Activated naive CD4-positive, alpha-beta T cell (primary cell): ENCODE results near the gene RPL3.
"Not testable (repeated sequence)": the region's sequence is repeated elsewhere in the genome, so short reads cannot be mapped to it uniquely, and the experiment has no call there.

Experiments used
- DNase-seq, 4 experiments: peaks; one replicate each; lab custom pipeline; 2025; lab: John Stamatoyannopoulos, UW

RPL3 gene

DNA sequence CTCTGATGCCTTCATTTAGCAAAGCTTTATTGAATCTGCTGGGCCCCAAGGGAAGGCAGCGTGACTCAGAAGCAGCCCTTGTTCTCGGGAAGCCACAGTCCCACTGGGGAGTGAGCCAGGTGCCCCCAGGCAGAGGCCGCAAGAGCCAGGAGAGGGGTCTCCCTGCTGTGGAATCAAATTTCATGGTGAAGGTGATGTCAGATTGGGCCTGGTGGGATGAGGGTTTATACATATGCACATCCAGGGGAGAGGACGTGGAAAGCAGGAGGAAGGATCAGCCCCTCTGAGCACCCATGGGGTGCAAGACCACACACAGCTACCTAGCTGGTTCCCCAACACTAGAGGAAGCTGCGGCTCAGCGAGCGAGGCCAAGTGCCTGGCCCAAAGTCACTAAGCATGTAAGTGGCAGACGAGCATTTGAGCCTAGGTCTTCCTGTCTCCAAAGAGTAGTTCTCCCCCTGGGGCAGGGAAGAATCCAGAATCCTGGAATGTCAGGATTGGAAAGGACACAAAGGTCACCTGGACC is 32.3 kb upstream of the RPL3 start:
- DNase-seq, result no peak

GRCh38 chr22:39350757-39351688 is 31.6 kb upstream of the RPL3 start:
- no peak for DNase-seq

DNA sequence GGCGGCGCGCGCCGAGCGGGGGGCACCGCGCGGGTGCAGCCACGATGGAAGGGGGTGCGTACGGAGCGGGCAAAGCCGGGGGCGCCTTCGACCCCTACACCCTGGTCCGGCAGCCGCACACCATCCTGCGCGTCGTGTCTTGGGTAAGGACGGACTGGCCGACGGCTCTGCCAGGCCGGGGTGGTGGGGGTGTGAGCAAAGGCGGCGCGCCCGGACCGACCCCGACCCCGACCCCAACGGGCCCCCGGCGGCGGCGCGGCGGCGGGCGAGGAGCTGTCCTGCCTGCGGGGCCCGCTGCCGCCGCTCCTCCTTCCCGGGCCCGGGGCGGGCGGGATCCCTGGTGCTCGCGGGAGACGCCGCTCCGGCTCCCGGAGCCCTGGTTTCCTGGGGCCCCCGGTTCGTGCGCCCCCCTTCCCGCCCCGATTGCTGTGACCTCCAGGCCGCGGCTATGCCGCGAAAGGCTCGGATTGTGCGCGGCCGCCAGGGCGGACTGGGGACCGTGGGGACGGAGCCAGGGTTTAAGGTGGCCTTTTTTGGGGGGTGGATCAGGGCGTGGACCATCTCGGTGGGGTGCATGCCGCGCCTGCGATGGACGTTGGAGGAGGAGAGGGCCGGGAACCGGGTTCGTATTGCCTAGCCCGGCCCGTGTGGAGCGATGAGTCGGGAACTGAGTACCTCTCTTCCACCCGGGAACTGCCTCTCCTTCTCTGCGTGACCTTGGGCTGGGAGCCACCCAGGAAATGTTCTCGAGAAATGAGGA is 30.7 kb upstream of the RPL3 start, which contains the start of gene SYNGR1:
SYNGR1 (plus strand) TSS at position 25 of the 760 bp plus-strand sequence; CDS start at position 45, 20 bp downstream.
- no peak for DNase-seq

GRCh38 chr22:39349506-39349966 is 30.1 kb upstream of the RPL3 start:
- DNase-seq, result peak in 1 of 4 experiments; percentile 15

DNA sequence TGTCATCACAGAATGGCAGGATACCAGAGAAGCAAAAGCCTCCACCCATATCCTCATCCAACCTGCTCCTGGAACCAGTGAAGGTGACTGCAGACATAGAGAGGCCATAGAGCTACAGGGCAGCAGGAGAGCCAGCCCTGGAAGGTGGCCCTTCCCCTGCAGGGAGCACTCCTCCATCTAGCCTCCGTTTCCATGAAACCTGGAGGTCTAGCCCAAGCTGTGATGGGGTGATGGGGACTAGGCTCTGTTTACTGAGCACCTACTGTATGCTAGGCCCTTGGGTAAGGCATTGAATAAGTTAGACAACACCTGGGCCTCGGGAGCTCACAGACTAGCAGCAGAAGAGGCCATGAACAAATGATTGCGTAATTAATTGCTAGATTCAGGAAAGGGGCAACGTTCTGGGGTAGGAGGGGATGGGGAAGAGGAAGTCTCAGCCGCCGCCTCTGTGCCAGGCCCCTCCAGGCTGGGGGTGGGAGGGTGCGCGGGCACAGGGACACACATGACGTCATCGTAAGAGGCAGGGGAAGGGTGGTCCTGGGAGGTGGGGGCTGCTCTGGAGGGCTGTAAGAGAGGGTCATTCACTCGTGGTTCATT is 29.6 kb upstream of the RPL3 start:
- DNase-seq, result no peak

- no peak for DNase-seq
Measured at GRCh38 chr22:39345231-39345630, 25.8 kb upstream of the RPL3 start.

DNA sequence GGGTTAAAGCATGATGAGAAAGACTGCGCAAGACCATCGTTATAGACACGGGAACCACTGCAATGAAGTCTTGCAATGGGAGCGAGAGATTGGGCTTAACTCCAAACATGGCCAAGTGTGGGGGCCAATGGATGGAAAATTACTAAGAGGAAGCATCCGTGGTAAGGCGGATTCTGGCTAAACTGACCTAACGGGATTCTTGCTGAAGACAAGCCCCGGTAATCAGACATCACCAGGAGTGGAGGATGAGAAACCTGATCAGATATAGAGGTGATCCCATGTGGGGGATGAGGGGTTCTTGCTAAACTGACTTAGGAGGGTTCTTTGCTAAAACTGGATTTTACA is 24.6 kb upstream of the RPL3 start:
- DNase-seq, result no peak

- peak in 2 of 4 experiments; percentile 19 to 52 for DNase-seq
Measured at GRCh38 chr22:39343259-39344045, 24.0 kb upstream of the RPL3 start.

- no peak for DNase-seq
Measured at GRCh38 chr22:39341179-39341578, 21.8 kb upstream of the RPL3 start.

DNA sequence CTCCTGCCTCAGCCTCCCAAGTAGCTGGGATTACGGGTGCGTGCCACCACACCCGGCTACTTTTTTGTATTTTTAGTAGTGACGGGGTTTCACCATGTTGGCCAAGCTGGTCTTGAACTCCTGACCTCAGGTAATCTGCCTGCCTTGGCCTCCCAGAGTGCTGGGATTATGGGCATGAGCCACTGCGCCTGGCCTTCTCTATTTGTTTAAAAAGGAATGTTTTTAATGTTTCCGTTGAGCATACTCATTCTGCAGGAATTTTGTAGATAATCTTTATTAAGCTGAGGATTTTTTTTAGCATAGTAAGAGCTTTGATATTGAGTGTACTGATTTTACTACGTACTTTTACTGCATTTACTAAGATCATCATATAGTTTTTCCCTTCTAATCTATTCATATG is 20.4 kb upstream of the RPL3 start:
- DNase-seq, result not testable (repeated sequence)

DNA sequence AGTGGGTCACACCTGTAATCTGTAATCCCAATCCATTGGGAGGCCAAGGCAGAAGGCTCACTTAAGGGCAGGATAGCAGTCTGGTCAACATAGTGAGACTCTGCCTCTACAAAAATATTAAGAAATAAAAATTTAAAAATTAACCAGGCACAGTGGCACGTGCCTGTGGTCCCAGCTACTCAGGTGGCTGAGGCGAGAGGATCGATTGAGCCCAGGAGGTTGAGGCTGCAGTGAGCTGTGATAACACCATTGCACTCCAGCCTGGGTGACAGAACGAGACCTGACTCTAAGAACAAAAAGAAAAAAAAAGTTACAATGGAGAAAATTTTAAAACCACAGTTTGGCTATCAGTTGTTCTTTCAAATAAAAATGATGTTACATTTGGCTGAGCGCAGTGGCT is 17.0 kb upstream of the RPL3 start:
- DNase-seq, result no peak

- no peak for DNase-seq
Measured at GRCh38 chr22:39332441-39333064, 13.1 kb upstream of the RPL3 start.

GRCh38 chr22:39330553-39330952 is 11.1 kb upstream of the RPL3 start:
- DNase-seq, result not testable (repeated sequence)

GRCh38 chr22:39327995-39328754 is 8.8 kb upstream of the RPL3 start:
- DNase-seq, result no peak

GRCh38 chr22:39325392-39325932 is 6.0 kb upstream of the RPL3 start:
- DNase-seq, result no peak

DNA sequence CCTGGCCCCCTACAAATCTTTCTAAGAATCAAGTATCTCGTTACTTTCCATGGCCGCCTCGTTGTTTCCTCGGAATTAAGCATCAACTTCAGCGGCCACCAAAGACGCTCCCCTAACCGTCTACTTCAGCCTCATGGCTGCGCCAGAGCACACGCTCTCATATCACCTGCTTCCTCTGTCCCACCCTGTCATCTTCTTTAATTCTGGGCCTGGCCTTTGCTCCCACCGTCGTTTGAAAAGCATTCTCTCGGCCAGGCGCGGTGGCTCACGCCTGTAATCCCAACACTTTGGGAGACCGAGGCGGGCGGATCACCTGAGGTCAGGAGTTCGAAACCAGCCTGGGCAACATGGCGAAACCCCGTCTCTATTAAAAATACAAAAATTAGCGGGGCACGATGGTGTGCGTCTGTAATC is 1.2 kb upstream of the RPL3 start:
- DNase-seq, result not testable (repeated sequence)

GRCh38 chr22:39318507-39319283 is 728 bp downstream of the RPL3 start:
- DNase-seq, result peak in 1 of 4 experiments; percentile 47

DNA sequence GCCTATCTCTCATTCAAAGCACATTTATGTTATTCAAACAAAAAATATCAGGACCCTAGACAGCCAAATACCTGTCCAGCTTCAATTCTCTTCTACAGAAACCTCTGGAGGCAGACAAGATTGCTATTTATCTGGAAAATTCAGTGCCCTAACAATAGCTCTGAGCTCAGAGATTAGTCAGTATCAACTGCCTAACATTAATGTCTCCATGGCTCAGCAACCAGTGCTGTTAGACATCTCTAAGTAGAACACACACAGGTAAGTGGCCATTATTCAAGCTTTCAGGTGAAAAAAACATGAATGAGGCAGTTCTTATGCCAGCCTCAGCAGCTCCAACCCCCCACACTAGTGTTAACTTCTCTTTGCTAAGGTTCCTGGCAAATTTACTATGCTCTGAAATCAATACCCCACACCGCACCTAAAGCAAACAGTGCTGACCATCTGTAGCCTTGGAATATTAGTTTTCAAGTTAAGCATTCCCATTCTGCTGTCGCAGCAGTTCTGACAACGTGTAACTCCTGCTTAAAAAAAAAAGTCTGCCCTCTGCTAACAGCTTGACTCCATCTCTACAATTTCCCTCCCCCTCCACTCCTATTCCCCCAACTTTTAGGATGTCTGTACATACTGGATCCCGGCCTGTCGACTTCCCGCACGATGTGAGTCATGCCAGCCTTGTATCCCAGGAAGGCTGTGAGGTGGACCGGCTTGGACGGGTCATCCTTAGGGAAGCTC is 1.5 kb downstream of the RPL3 start:
- DNase-seq, result no peak
